Activated CD8-positive, alpha-beta T cell treated with anti-CD3 and anti-CD28 coated beads for 36 hours (primary cell): ENCODE data around the gene NCOA1. TPM values are rescaled to one million over a fixed set of nuclear protein-coding genes. Genes with fewer than 3 reads are reported as not detected.

Experiments used
- ATAC-seq: fragments of 200-7000 bp; cut with Tn5 transposase; one replicate; pipeline ENCODE4 v1.10.0; 2021; ENCODE audit warnings: mild to moderate bottlenecking, moderate library complexity
- CTCF ChIA-PET: fragments of 350-600 bp; sonication (Branson Sonifier 250); formaldehyde crosslinking; loops from one replicate; lab custom pipeline; 2021; ENCODE audit warnings: antibody characterized with exemption; lab: Charles Lee
- POLR2A ChIA-PET: fragments of 350-600 bp; sonication (Branson Sonifier 250); formaldehyde crosslinking; loops from one replicate; lab custom pipeline; 2021; ENCODE audit warnings: antibody characterized with exemption; lab: Charles Lee
- DNase-seq: peaks from one replicate; pipeline ENCODE4 v3.0.0-alpha.2; 2020
- H3K27ac Mint-ChIP-seq: one replicate; pipeline ENCODE4 v1.8.0; 2021; ENCODE audit warnings: mild to moderate bottlenecking, mixed read lengths
- H3K27me3 Mint-ChIP-seq: one replicate; pipeline ENCODE4 v1.8.0; 2021; ENCODE audit warnings: mixed read lengths
- H3K36me3 Mint-ChIP-seq: one replicate; pipeline ENCODE4 v1.8.0; 2021; ENCODE audit warnings: low read depth, mixed read lengths
- H3K4me1 Mint-ChIP-seq: one replicate; pipeline ENCODE4 v1.8.0; 2021; ENCODE audit warnings: low read depth, mixed read lengths
- H3K4me3 Mint-ChIP-seq: one replicate; pipeline ENCODE4 v1.8.0; 2021; ENCODE audit warnings: mild to moderate bottlenecking, moderate library complexity, mixed read lengths
- H3K9me3 Mint-ChIP-seq: one replicate; pipeline ENCODE4 v1.8.0; 2021; ENCODE audit warnings: mixed read lengths
- intact Hi-C: fragments of 100-400 bp; cut with micrococcal nuclease; formaldehyde crosslinking; loops from one replicate; pipeline ENCODE4 v1.10.0; 2022
- total RNA-seq, 2 experiments: library from RNA; stranded (reverse); gene quantifications; one replicate each; pipeline ENCODE4 v1.2.3, GENCODE V29; 2021
- TF ChIP-seq, protein P1 (sequence below): fragments of 200-600 bp; IDR thresholded peaks from one replicate; pipeline ENCODE4 v1.8.0; 2022; ENCODE audit warnings: antibody characterized with exemption, mild to moderate bottlenecking

The NCOA1 gene
- total RNA-seq, 2 experiments from 2014 or later, result 16.8 to 17.1 TPM

- Mint-ChIP-seq H3K36me3 (peaks cover 71% of the 10 kb centered on the region), H3K4me3 (no peak overlapping the region), H3K4me1 (no peaks in the 10 kb centered on the region), H3K9me3 (no peaks in the 10 kb centered on the region), H3K27ac (no peak overlapping the region), H3K27me3 (no peaks in the 10 kb centered on the region)
- CTCF ChIA-PET, result interaction anchor here (0.7 to 2.7 kb wide), 3 partner anchors 9 to 410 kb away, joined by 3 to 9 read pairs (median 3); no protein-coding TSS in a partner anchor
- intact Hi-C loops, result no loop called here
- TF ChIP-seq, protein P1, sequence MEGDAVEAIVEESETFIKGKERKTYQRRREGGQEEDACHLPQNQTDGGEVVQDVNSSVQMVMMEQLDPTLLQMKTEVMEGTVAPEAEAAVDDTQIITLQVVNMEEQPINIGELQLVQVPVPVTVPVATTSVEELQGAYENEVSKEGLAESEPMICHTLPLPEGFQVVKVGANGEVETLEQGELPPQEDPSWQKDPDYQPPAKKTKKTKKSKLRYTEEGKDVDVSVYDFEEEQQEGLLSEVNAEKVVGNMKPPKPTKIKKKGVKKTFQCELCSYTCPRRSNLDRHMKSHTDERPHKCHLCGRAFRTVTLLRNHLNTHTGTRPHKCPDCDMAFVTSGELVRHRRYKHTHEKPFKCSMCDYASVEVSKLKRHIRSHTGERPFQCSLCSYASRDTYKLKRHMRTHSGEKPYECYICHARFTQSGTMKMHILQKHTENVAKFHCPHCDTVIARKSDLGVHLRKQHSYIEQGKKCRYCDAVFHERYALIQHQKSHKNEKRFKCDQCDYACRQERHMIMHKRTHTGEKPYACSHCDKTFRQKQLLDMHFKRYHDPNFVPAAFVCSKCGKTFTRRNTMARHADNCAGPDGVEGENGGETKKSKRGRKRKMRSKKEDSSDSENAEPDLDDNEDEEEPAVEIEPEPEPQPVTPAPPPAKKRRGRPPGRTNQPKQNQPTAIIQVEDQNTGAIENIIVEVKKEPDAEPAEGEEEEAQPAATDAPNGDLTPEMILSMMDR, result no peak
- POLR2A ChIA-PET, result no interaction called here
- DNase-seq (no peak), ATAC-seq (no peak)
Measured at GRCh38 chr2:24820175-24820513, 329.1 kb downstream of the NCOA1 start.

Other genes with a start within 250 kb of the NCOA1 start
- 10 to 100 TPM; 44.0 to 48.6 TPM for gene ITSN2, start 130.7 kb upstream of the NCOA1 start, total RNA-seq